GM12874 (cell line): ENCODE measurements around the gene CCDC57.

Source experiments
- TF ChIP-seq, protein P1 (sequence below): IDR thresholded peaks from 2 replicates; pipeline ENCODE4 v1.5.1; 2011; ENCODE audit warnings: low read depth, mild to moderate bottlenecking, control low read depth, low read length, moderate library complexity; ENCODE audit not compliant: insufficient read depth

The CCDC57 gene

DNA sequence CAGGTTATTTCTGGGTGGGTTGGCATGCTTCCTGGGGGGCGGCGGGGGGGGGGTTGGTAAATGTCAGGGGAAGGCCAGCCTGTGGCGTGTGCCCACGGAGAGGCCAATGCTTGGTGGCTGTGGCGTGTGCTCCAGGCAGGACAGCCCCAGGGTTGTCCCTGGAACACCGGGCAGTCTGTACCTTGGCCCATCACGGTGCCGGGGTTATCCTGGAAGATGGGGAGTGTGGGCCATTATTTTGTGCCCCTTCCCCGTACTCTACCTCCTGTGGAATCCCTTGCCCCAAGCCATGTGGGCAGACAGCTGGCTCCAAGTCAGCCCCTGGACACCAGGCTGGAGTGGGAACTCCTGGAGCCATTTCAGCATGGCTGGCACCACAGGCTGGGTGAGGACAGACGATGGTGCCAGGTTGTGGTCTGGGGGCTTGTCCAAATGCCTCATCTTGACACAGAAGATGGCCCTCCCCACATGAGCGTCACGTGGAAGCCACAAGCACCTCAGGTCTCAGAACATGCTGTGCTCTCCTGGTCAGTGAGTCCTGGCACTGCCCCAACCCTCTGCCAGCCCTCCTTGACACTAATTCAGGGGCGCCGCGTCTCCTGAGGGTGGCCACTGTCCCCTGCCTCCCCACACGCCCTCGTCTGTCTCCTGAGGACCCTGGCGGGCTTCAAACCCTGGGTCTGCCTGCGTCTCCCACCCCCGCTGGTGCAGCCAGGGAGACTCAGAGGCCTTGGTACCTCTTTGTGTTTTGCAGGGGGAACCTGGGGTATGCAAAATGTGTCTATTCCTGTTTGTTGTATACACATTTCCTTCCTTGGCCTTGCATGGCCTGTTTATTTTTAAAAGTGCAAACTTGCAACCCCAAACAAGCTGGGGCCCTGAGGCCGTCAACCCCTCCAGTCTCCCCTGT, 20.5 kb upstream of the CCDC57 start:
- TF ChIP-seq, protein P1, sequence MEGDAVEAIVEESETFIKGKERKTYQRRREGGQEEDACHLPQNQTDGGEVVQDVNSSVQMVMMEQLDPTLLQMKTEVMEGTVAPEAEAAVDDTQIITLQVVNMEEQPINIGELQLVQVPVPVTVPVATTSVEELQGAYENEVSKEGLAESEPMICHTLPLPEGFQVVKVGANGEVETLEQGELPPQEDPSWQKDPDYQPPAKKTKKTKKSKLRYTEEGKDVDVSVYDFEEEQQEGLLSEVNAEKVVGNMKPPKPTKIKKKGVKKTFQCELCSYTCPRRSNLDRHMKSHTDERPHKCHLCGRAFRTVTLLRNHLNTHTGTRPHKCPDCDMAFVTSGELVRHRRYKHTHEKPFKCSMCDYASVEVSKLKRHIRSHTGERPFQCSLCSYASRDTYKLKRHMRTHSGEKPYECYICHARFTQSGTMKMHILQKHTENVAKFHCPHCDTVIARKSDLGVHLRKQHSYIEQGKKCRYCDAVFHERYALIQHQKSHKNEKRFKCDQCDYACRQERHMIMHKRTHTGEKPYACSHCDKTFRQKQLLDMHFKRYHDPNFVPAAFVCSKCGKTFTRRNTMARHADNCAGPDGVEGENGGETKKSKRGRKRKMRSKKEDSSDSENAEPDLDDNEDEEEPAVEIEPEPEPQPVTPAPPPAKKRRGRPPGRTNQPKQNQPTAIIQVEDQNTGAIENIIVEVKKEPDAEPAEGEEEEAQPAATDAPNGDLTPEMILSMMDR = no peak

DNA sequence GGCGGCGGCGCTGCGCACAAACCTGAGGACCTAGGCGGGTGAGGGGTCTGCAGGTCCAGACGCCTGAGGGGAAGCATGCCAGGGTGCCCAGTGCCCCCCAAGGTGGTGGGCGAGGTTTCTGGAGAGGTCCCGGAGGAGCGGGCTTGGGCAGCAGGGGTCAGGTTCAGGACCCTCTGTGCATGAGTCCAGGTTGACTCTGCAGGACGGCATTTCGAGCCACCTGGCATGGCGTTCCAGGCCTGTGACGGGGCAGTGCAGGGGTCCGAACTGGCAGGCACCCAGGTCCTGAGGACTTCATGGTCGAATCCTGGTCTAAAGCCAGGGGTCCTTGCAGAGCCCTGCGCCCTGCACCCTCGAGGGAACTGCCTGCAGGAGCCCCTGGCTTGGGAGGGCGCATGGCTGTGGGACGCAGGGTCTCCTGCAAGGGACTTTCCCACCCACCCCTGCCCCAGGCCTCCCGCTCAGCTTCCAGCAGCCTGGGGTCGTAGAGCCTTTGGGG, 19.7 kb upstream of the CCDC57 start:
- TF ChIP-seq, protein P1 = no peak

DNA sequence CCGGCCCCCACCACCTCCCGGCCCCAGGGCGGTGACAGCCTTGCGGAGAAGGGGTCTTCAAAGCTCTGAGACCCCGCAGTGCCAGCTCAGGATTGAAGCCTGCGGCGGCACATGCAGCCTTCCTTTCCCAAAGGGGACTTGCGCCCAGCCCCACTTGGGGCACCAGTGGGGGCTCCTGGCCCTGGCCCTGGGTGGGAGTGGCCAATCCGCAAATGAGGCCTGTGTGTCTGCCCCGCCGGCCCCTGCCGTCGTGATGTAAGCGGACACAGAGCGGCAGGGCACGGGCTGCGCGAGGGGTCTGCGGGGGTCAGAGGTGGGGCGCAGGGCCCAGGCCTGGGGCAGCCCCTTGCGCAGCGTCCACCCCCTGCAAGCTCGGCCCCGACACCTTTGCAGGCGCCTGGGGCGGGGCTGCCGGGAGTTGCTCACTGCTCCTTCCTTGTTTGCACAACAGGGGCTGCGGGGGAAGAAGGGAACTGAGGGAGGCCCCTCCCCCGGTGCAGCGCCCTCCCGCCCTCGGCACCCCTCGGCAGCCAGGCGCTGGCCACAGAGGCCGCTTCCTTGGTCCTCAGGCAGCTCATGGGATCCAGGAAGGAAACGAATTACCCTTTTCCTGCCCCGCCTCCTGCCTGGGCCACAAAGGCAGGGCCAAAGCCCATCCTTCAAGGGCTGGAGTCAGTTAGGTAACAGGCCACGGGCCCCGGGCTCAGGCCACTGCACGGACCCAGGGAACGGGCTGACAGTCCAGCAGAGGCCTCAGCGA, 19.1 kb upstream of the CCDC57 start:
- TF ChIP-seq, protein P1 = no peak

DNA sequence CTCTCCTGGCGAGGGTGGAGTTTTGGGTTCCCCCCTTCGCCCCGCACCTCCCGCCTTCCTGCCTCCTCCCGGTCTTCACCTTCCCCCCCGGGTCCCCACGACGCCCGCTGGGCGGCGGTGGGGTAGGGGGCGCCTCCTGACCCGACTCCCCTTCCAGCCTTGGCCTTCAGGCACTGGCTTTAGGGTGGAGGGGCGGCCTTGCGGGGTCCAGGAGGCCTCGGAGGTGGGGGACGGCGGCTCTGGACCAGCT, 18.6 kb upstream of the CCDC57 start:
- TF ChIP-seq, protein P1 = no peak

DNA sequence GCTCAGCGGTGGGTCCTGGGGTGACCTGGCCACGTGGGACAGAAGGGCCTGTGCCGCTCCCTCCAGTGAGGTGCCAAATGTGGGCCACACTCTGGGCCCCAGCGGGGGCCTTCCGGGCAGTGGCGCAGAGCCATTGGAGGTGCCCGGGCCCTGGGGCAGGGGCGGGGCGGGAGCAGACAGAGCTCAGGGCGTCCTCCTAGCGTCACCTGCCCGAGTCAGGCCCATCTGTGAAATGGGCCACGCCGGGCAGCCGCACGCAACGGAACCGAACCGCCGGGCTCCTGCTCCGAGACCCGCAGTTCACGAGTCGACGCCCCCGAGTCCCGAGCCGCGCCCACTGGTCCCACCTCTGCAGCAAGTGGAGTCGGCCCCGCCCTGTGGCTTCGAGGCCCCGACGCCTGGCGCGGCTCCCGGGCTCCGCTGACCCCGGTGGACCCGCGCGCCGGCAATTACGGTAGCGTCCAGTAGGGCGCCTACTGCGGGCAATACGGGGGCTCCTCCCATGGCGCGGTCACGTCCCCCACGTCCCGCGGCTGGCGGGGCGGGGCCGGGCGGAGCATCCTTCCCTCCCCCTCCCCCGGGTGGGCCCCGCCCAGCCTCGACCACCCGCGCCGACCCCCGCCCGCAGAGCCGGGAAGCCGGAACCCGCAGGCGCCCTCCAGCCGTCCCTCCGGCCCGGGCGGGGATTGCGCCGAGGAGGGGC, 18.1 kb upstream of the CCDC57 start:
- TF ChIP-seq, protein P1 = peak; percentile 54

DNA sequence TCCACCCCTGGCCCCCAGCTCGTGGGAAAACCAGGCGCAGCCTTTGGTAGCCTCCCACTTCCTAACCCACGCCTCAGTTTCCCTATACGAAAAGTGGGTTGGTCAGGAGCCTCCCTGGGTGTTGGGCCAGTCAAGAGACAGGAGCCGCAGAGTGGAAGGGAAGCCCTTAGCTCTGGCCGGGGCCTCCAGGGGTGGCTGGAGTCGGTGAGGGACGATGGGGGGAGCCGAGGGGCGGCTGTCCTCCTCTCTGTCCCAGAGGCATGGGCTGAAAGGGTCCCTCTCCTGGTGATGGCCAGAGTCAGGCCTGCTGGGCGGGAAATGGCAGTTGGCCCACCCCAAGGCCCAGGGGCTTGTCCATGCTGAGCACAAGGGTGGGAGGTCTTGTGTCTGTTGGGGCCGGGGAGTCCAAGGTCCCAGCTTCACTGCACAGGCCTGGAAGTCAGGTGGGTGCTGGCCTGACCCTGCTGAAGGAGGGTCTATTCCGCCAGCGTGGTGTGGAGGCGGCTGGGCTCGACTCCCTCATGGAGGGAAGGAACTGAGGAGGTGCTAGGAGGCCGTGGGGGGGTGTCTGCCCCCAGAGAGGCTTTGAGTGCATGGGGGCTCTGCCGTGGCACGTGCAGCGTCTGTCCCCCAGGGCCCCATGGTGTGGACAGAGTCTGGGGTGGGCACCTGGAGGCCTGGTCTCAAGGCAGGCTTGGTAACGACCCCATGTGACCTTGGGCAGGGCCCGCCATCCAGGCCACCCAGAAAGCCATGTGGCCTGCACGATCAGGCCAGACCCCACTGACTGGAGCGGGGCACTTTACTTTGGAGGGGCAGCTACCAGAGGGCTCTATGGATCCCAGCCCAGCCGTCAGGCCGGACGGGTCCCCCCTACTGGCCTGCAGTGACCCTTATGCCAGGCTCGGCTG, 17.3 kb upstream of the CCDC57 start:
- TF ChIP-seq, protein P1 = no peak
